Ectodermal cell (in vitro differentiated cells): ENCODE results near the gene CEP128.

Experiments used
- H3K27ac ChIP-seq: 2 replicates; pipeline ENCODE4 v1.7.0; 2013; ENCODE audit warnings: mild to moderate bottlenecking, low read depth, low read length; ENCODE audit not compliant: insufficient read depth, poor library complexity, severe bottlenecking
- H3K27me3 ChIP-seq: 2 replicates; pipeline ENCODE4 v1.7.0; 2013; ENCODE audit warnings: mild to moderate bottlenecking, low read length; ENCODE audit not compliant: insufficient read depth, control insufficient read depth, poor library complexity, severe bottlenecking
- H3K36me3 ChIP-seq: one replicate; pipeline ENCODE4 v1.7.0; 2013; ENCODE audit warnings: low read length; ENCODE audit not compliant: control insufficient read depth, insufficient read depth
- H3K4me1 ChIP-seq: one replicate; pipeline ENCODE4 v1.7.0; 2013; ENCODE audit warnings: low read length; ENCODE audit not compliant: control insufficient read depth, insufficient read depth
- H3K4me3 ChIP-seq: 2 replicates; pipeline ENCODE4 v1.7.0; 2013; ENCODE audit warnings: low read depth, low read length, control low read depth; ENCODE audit not compliant: insufficient read depth
- H3K9me3 ChIP-seq: 2 replicates; pipeline ENCODE4 v1.7.0; 2013; ENCODE audit warnings: mild to moderate bottlenecking, low read length, moderate library complexity; ENCODE audit not compliant: control insufficient read depth
- WGBS, 2 experiments: methylation state at CpG; one replicate each; pipeline ENCODE4 v1.1.7; 2013; ENCODE audit warnings: missing lambda C conversion rate in 2 of 2; 5-methylcytosine and 5-hydroxymethylcytosine counted together

The CEP128 gene

GRCh38 chr14:80700601-80701000 is 240.9 kb downstream of the CEP128 start:
- Histone ChIP-seq H3K4me3 (no peak overlapping the region), H3K27me3 (no peaks in the 10 kb centered on the region), H3K36me3 (no peaks in the 10 kb centered on the region), H3K4me1 (no peaks in the 10 kb centered on the region), H3K27ac (no peak overlapping the region), H3K9me3 (no peaks in the 10 kb centered on the region)
- WGBS, 2 experiments, result 100% methylated on average over 1 of the region's 1 CpG; no CpG with 5 or more reads in 1 of the 2 experiments

GRCh38 chr14:80699861-80700260 is 241.7 kb downstream of the CEP128 start:
- Histone ChIP-seq H3K27me3 (no peaks in the 10 kb centered on the region), H3K36me3 (no peaks in the 10 kb centered on the region), H3K4me1 (no peaks in the 10 kb centered on the region), H3K27ac (no peak overlapping the region), H3K4me3 (no peak overlapping the region), H3K9me3 (no peaks in the 10 kb centered on the region)
- 79 to 95% methylated on average over 3 to 4 of the region's 4 CpGs for WGBS, 2 experiments

GRCh38 chr14:80698974-80699373 is 242.6 kb downstream of the CEP128 start:
- Histone ChIP-seq H3K4me3 (no peak overlapping the region), H3K4me1 (no peaks in the 10 kb centered on the region), H3K27ac (no peak overlapping the region), H3K36me3 (no peaks in the 10 kb centered on the region), H3K9me3 (no peaks in the 10 kb centered on the region), H3K27me3 (no peaks in the 10 kb centered on the region)
- WGBS, 2 experiments, result 92 to 93% methylated on average over 6 of the region's 6 CpGs

GRCh38 chr14:80695869-80696268 is 245.7 kb downstream of the CEP128 start:
- no peak overlapping the region for H3K27ac ChIP-seq
- H3K4me1 ChIP-seq, result no peaks in the 10 kb centered on the region
- H3K27me3 ChIP-seq, result no peaks in the 10 kb centered on the region
- WGBS, 2 experiments, result 89 to 98% methylated on average over 4 of the region's 4 CpGs
- no peaks in the 10 kb centered on the region for H3K36me3 ChIP-seq
- H3K9me3 ChIP-seq, result no peaks in the 10 kb centered on the region
- no peak overlapping the region for H3K4me3 ChIP-seq

- H3K9me3 ChIP-seq, result no peaks in the 10 kb centered on the region
- H3K36me3 ChIP-seq, result no peaks in the 10 kb centered on the region
- no peak overlapping the region for H3K4me3 ChIP-seq
- WGBS, 2 experiments, result 82 to 92% methylated on average over 3 of the region's 3 CpGs
- H3K4me1 ChIP-seq, result no peaks in the 10 kb centered on the region
- H3K27me3 ChIP-seq, result no peaks in the 10 kb centered on the region
- H3K27ac ChIP-seq, result no peak overlapping the region
Observed at GRCh38 chr14:80692903-80693302, 248.6 kb downstream of the CEP128 start.

- Histone ChIP-seq H3K36me3 (no peaks in the 10 kb centered on the region), H3K27me3 (no peaks in the 10 kb centered on the region), H3K27ac (no peak overlapping the region), H3K4me1 (no peaks in the 10 kb centered on the region), H3K4me3 (no peak overlapping the region), H3K9me3 (no peaks in the 10 kb centered on the region)
- WGBS, 2 experiments, result 89 to 90% methylated on average over 3 of the region's 3 CpGs
Observed at GRCh38 chr14:80681651-80682050, 259.9 kb downstream of the CEP128 start.

GRCh38 chr14:80679273-80679672 is 262.3 kb downstream of the CEP128 start:
- no peaks in the 10 kb centered on the region for H3K9me3 ChIP-seq
- no peaks in the 10 kb centered on the region for H3K36me3 ChIP-seq
- no peak overlapping the region for H3K4me3 ChIP-seq
- 95 to 96% methylated on average over 4 to 5 of the region's 5 CpGs for WGBS, 2 experiments
- H3K4me1 ChIP-seq, result no peaks in the 10 kb centered on the region
- no peaks in the 10 kb centered on the region for H3K27me3 ChIP-seq
- H3K27ac ChIP-seq, result no peak overlapping the region

- no peaks in the 10 kb centered on the region for H3K36me3 ChIP-seq
- no peaks in the 10 kb centered on the region for H3K27me3 ChIP-seq
- 78 to 86% methylated on average over 3 of the region's 3 CpGs for WGBS, 2 experiments
- H3K27ac ChIP-seq, result no peak overlapping the region
- H3K4me3 ChIP-seq, result no peak overlapping the region
- H3K4me1 ChIP-seq, result no peaks in the 10 kb centered on the region
- no peaks in the 10 kb centered on the region for H3K9me3 ChIP-seq
Observed at GRCh38 chr14:80678436-80678835, 263.1 kb downstream of the CEP128 start.

- H3K4me1 ChIP-seq, result peaks cover 6% of the 10 kb centered on the region
- 72 to 90% methylated on average over 2 of the region's 2 CpGs for WGBS, 2 experiments
Observed at GRCh38 chr14:80669426-80669825, 272.1 kb downstream of the CEP128 start.

GRCh38 chr14:80664576-80664975 is 277.0 kb downstream of the CEP128 start:
- no peaks in the 10 kb centered on the region for H3K9me3 ChIP-seq
- peaks cover 6% of the 10 kb centered on the region for H3K4me1 ChIP-seq
- H3K4me3 ChIP-seq, result no peak overlapping the region
- H3K27me3 ChIP-seq, result no peaks in the 10 kb centered on the region
- WGBS, 2 experiments, result 95 to 96% methylated on average over 2 of the region's 2 CpGs
- H3K36me3 ChIP-seq, result no peaks in the 10 kb centered on the region
- no peak overlapping the region for H3K27ac ChIP-seq

More at GRCh38 chr14:80669426-80669825, 272.1 kb downstream of the CEP128 start:
- no peak overlapping the region for H3K4me3 ChIP-seq
- no peaks in the 10 kb centered on the region for H3K36me3 ChIP-seq
- no peaks in the 10 kb centered on the region for H3K27me3 ChIP-seq
- no peaks in the 10 kb centered on the region for H3K9me3 ChIP-seq
- no peak overlapping the region for H3K27ac ChIP-seq

- Histone ChIP-seq H3K27ac (no peak overlapping the region), H3K4me3 (no peak overlapping the region)
- 93% methylated on average over 2 of the region's 2 CpGs for WGBS, 2 experiments
Observed at GRCh38 chr14:80663541-80663940, 278.0 kb downstream of the CEP128 start.

More at GRCh38 chr14:80663541-80663940, 278.0 kb downstream of the CEP128 start:
- Histone ChIP-seq H3K4me1 (peaks cover 6% of the 10 kb centered on the region), H3K36me3 (no peaks in the 10 kb centered on the region), H3K9me3 (no peaks in the 10 kb centered on the region), H3K27me3 (no peaks in the 10 kb centered on the region)
